Epithelial cell of esophagus (primary cell): Measurements from ENCODE around the gene BBX.

ENCODE experiments used
- DNase-seq: peaks from one replicate; pipeline ENCODE4 v3.0.0; 2010; ENCODE audit warnings: low read depth
- H3K4me3 ChIP-seq: 2 replicates; pipeline ENCODE4 v1.5.1; 2011; ENCODE audit warnings: mild to moderate bottlenecking, low read length, control low read depth
- TF ChIP-seq, protein P1 (sequence below): IDR thresholded peaks from 2 replicates; pipeline ENCODE4 v1.5.1; 2011; ENCODE audit warnings: low read depth, mild to moderate bottlenecking, low read length, control low read depth, inconsistent platforms; ENCODE audit not compliant: insufficient read depth; ENCODE audit errors: missing control alignments

The BBX gene

DNA sequence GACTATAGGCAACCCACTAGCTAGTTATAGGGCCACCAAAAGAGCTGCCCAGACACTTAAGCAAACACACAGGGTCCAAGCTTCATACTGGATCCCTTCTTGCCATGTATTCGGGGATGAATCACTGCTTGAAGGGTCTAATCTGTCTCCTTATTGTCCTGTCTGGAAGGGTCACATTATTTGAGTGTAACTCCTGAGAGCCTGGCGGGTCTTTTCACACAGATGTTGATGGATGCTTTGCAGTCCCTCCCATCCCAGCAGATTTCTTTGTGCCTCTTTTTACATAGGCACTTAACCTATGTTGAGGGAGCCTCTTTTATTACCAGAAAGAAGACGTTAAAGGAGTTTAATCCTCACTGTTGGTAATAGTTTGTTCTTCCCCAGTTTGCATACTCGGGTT is 56.6 kb downstream of the BBX start:
- TF ChIP-seq, protein P1, sequence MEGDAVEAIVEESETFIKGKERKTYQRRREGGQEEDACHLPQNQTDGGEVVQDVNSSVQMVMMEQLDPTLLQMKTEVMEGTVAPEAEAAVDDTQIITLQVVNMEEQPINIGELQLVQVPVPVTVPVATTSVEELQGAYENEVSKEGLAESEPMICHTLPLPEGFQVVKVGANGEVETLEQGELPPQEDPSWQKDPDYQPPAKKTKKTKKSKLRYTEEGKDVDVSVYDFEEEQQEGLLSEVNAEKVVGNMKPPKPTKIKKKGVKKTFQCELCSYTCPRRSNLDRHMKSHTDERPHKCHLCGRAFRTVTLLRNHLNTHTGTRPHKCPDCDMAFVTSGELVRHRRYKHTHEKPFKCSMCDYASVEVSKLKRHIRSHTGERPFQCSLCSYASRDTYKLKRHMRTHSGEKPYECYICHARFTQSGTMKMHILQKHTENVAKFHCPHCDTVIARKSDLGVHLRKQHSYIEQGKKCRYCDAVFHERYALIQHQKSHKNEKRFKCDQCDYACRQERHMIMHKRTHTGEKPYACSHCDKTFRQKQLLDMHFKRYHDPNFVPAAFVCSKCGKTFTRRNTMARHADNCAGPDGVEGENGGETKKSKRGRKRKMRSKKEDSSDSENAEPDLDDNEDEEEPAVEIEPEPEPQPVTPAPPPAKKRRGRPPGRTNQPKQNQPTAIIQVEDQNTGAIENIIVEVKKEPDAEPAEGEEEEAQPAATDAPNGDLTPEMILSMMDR = no peak
- no peak for DNase-seq
- H3K4me3 ChIP-seq = no peak overlapping the region

- TF ChIP-seq, protein P1 = no peak
- H3K4me3 ChIP-seq = no peak overlapping the region
- DNase-seq = no peak
These were observed 58.5 kb downstream of the BBX start for GRCh38 chr3:107581230-107581629.

GRCh38 chr3:107588217-107588616 is 65.5 kb downstream of the BBX start:
- peak; percentile 74 for DNase-seq
- TF ChIP-seq, protein P1 = no peak
- no peak overlapping the region for H3K4me3 ChIP-seq

DNA sequence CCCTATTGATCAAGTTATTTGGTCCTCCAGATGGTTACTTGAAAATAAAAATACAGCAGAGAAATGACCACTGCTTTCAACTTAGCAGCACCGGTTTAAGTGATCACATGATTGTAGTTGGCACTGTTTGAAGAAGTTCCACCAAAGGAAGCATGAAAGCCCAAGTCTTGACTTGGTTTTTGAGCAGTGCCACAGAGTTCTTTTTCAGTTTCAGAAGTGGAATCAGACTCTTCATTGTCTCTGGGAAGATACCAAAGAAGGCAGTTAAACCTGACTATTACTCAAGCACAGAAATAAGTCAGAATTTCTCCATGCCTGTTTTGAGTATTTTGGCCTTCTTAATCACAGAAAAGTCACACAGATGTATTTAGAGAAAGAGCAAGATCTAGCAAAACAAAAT is 66.7 kb downstream of the BBX start:
- no peak for DNase-seq
- no peak overlapping the region for H3K4me3 ChIP-seq
- TF ChIP-seq, protein P1 = no peak

- TF ChIP-seq, protein P1 = no peak
- DNase-seq = no peak
- no peak overlapping the region for H3K4me3 ChIP-seq
These were observed 68.0 kb downstream of the BBX start for GRCh38 chr3:107590786-107591185.

- DNase-seq = no peak
- H3K4me3 ChIP-seq = no peak overlapping the region
- TF ChIP-seq, protein P1 = no peak
These were observed 69.3 kb downstream of the BBX start for GRCh38 chr3:107592073-107592472.

DNA sequence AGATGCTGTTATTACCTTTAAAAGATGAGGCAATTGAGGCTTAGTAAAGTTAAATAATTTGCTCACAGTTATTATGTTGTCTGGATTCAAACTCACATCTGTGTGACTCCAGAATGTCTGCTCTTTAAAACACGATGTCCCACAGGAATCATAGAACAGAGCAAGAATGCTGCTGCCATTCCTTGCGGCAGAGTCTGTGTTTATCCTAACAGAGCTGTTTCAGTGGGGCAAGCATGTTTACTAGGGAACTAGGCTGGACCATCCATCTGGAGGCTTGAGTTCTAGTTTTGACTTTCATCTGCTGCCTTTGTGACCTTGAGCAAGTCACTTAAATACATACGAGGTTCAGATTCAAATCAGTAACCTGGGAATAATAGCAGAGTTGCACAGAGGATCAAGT is 72.1 kb downstream of the BBX start:
- TF ChIP-seq, protein P1 = no peak
- DNase-seq = no peak
- H3K4me3 ChIP-seq = no peak overlapping the region
